Ovary (tissue), 3 donors: ENCODE results near the gene ZNF106.

ENCODE experiments used
- CTCF ChIP-seq, 3 donors: fragments of 450-650 bp in 2 of 3; fragments of 200-600 bp in 1 of 3; IDR thresholded peaks; one replicate each; pipeline versions ENCODE4 v1.5.1 to v1.8.0; 2016 to 2022; ENCODE audit warnings: antibody characterized with exemption in 3 of 3, mild to moderate bottlenecking in 1 of 3
- POLR2A ChIP-seq: fragments of 450-650 bp; IDR thresholded peaks from one replicate; pipeline ENCODE4 v1.6.1; 2017; ENCODE audit warnings: antibody characterized with exemption, mild to moderate bottlenecking, moderate library complexity
- donor health status: DM: no; HTN: no; CAD: no.

- no peak for TF ChIP-seq CTCF (IDR thresholded peaks at IDR 0.05)
- no peak for TF ChIP-seq POLR2A
Observed at GRCh38 chr15:42482701-42483100, 8.2 kb downstream of the ZNF106 start.
